ENCODE data around the gene FOXL3.

Gene FOXL3

GRCh38 chr7:269721-270120 is 20.2 kb upstream of the FOXL3 start:
- DNase-seq: no peak

- no peak for DNase-seq
Observed at GRCh38 chr7:270351-270983, 19.5 kb upstream of the FOXL3 start.

GRCh38 chr7:271266-272107 is 18.5 kb upstream of the FOXL3 start:
- DNase-seq: no peak

GRCh38 chr7:272108-272615 is 17.8 kb upstream of the FOXL3 start:
- no peak for DNase-seq

GRCh38 chr7:272631-273030 is 17.3 kb upstream of the FOXL3 start:
- no peak for DNase-seq

DNA sequence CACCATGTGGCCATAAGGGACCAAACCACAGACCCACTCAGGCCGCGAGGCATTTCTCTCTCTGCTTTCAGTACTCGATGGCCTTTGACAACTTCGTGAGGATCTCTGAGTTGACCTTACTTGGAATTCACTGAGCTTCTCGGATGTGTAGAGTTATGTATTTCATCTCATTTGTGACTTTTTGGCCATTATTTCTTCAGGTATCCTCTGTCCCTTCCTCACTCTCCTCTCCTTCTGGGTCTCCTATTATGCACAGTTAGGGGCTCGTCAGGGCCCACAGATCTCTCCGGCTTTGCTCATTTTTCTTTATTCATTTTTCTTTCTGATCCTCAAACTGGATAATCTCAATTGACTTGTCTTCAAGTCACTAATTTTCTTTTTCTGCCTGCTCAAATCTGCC is 16.6 kb upstream of the FOXL3 start:
- no peak for DNase-seq

GRCh38 chr7:274266-274665 is 15.7 kb upstream of the FOXL3 start:
- no peak for DNase-seq

DNA sequence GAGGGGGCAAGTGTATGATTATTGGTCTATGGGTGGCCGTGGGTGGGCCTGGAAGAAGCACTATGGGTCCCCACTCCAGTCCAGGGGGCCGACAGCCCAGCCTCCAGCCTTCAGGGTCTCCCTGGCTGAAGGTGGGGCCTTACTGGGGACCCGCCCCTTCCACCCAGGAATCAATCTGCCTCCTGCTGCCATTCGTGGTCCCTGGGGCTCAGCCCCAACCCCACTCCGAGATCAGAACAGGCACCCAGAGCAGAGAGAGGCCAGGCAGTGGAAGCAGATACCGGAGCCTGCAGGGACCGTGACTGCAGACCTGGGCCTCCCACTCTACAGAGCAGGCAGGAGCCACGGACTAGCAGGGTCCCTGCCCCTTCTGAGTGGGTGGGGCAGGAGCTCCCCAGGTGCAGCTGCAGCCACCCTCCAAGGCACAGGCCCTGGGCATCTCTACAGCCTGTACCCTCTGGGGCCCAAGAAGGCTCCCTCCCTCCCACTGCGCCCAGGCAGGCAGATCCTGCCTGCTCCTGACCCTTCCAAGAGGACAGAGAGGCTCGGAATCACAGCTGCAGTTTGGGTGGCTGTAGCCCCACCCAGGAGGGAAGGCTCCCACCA is 13.6 kb upstream of the FOXL3 start:
- no peak for DNase-seq

DNA sequence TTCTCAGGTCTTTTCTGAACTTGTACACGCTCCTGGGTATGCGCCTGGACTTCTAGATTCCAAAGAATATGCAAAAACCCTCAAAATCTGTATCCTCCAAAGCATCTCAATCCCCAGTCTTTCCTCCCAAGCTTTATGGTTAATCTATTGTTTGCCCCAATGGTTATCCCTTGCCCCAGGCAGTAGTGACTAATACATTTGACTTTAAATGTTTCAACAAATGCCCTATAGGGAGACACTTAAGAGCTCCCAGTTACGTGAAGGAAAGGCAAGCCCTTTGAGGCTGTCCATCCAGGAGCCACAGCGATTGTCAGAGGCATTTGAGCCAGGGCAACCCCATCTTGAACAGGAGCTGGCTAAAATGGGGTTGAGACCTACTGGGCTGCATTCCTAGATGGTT is 12.7 kb upstream of the FOXL3 start:
- DNase-seq: no peak

DNA sequence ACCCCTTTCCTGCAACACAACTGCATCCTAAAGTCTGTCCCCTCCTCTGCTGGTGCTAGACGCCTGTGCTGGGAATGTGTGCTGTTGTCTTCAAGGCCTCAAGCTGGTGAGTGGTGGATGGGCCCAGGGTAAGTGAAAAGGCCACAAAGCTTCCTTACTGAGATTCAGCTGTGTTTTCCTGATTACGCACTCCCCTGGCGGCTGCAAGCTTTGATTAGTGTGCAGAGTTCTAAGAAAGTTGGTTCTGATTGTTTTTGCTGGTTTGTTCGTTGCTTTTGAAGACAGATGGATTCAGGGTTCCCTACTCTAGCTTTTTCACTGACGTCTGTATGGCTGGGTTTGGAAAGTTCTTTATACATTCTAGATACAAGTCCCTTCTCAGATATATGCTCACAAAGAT is 11.9 kb upstream of the FOXL3 start:
- no peak for DNase-seq

DNA sequence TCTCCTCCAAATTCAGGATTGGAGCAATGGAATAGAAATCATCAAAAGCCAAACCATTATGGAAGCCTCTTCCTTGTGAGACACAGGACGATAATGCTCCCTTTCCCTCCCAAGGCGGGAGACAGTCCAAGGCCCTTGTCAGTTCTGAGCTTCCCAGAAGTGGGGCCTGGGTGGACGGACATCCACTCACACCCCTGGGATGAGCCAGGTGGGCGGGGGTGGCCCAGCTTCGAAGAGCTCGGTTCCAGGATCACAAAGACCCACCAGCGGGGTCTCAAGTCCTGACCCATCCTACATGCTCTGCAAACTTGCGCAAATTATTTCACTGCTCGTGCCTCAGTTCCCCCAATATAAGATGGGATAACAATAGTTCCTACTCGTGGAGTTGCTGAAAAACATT is 10.1 kb upstream of the FOXL3 start:
- DNase-seq: no peak

DNA sequence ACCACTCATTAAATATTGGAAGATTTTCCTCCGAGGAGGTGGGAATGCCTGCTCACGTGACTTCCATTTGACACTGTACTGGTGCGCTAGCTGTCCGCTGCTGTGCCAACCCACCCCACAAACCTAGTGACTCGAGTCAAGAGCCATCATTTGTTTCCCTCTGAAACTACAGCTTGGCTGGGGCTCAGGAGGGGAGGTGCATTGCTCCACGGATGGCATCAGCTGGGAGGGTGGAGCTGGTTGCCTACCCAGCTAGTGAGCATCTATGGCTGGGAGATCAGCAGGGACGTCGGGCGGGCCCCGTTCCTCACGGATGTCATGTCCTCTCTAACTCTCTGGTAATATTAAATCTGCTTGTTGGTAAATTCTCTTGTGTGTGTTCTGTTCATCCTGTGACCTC is 9.5 kb upstream of the FOXL3 start:
- no peak for DNase-seq

GRCh38 chr7:281637-282036 is 8.3 kb upstream of the FOXL3 start:
- DNase-seq: no peak

DNA sequence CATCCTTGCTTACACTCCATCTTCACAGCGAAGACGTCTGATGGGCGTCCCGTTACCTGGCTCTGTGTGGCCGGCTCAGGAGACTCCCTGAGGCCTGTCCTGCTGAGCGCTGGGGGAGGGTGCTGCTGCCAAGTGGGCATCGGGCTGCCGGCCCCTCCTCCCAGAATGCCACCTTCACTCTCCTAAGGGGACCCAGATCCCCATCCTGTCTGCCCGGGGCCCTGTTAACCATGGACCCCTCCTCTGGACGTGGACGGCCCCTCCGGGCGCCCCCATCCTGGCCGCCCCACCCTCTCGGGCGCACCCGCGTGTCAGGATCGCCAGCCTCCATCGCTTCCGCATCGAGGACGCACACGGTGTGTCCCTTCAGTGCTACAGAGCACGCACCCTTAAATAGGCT is 7.3 kb upstream of the FOXL3 start:
- no peak for DNase-seq

DNA sequence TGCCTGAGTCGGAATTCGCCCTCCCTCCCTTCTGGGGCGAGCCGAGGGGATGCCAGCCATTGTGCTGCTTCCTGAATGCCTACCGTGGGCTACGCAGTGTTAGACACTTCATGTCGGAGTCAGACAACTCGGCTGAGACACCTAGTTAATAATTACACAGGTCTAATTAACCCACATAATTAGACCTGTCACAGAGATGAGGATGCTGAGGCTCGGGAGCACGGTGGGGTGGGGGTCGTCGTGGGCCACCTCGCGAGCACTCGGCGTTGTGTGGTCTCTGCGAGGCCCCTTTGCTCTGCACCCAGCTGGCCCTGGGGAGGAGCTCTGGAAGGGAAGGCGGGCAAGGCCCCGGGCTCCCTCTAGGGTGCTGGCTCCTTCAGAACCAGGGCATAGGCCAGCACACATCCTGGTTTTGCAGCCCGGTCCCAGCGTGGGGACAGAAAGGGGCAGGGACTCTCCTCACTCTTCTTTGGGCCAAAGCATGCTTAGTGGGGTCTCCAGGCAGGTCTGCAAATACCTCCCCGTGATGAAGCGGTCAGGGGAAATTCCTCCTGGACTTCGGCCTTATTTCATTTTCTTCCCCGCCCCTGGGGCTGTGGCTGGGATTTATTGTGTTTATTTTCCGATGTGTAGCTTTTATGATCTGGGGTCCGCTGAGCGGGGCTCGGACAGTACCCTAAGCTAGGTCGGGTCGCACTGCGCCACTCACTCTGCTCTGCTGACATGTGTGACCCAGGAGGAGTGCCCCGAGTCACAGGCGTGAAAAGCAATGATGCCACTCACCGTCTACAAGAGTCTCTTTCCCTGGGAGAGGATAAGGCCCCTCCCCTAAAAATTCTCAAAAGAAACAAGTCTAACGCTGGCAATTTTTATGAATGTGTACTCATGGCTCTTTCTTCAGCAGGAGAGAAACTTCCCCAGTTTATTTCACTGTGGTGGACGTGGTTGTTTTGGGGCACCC is 4.9 kb upstream of the FOXL3 start:
- no peak for DNase-seq

- no peak for DNase-seq
Observed at GRCh38 chr7:285731-286130, 4.2 kb upstream of the FOXL3 start.

- no peak for DNase-seq
Observed at GRCh38 chr7:286266-286665, 3.7 kb upstream of the FOXL3 start.

DNA sequence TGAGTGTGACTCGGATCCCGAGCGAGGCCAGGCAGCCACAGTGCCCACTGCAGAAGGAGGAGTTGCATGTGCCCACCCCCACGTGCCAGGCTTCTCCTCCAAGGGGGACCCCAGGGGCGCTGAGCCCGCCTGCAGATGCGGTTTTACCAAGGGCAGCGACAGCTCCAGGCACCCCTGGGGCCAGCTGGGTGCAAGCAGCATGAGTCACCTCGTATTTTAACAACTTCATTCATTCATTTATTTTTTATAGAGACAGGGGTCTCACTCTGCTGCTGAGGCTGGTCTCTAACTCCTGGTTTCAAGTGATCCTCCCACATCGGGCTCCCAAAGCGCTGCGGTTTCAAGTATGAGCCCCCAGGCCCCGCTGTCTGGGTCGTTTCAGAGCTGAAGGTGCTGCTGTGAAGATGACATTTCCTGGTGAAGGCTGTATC is 1.3 kb upstream of the FOXL3 start:
- DNase-seq: no peak

GRCh38 chr7:289209-289755 is 688 bp upstream of the FOXL3 start:
- DNase-seq: no peak

DNA sequence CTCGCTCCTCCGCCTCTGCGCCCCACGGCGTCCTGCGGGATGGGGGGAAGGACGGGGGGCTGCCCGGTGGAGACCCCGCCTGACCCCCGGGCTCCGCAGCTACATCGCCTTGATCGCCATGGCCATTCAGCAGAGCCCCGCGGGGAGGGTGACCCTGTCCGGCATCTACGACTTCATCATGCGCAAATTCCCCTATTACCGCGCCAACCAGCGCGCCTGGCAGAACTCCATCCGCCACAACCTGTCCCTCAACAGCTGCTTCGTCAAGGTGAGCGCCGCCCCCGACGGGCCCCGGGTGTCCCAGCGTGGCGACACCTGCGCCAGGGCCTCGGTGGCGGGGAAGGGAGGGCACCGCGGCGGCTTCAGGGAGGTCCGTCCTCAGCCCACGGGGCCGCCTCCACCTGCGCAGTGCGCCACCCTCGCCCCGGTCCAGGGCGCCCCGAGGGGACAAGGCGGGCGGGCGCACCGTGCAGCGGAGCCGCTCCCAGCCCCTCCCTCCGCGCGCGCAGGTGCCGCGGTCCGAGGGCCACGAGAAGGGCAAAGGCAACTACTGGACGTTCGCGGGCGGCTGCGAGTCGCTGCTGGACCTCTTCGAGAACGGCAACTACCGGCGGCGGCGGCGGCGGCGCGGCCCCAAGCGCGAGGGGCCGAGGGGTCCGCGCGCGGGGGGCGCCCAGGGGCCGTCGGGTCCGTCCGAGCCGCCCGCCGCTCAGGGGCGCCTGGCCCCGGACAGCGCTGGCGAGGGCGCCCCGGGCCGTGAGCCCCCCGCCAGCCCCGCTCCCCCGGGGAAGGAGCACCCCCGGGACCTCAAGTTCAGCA is 793 bp downstream of the FOXL3 start:
- DNase-seq: no peak

DNA sequence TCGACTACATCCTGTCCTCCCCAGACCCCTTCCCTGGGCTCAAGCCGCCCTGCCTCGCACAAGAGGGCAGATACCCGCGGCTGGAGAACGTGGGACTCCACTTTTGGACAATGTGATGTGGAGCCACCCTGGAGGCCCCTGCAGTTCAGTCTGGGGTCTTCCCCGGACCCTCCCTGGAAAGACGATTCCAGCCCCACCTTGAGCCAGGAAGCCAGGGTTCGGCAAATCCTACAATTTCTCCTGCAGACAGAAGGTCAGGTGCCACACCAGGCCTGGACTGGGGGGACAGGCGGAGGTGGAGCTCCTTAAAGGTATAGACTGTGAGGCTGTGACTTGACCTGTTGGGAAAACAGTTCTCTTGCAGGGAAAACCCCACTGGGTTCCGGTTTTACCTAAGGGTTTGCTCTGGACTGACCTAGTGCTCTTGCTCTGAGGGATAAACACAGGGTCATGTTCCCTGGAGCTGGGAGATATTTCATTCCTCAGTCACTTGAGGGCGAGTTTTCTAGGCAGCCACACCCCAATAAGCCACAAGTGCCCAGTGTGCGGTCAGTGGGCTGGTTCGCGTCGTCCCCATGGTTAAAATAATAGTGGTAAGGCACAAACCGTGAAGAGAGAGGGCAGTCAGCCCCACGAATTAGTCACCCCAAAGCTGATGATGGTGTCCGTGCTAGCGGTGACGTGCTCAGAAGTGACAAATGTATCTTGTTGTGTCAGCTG is 1.6 kb downstream of the FOXL3 start:
- no peak for DNase-seq
